SK-N-MC (cell line): ENCODE measurements around the gene RGS10.

ENCODE experiments used
- DNase-seq: peaks from one replicate; pipeline ENCODE4 v3.0.0-alpha.2; 2011; ENCODE audit warnings: low read depth, low spot score
- H3K27ac ChIP-seq: fragments of 200-600 bp; sonication (generic); 2 replicates; pipeline ENCODE4 v1.5.1; 2016; ENCODE audit warnings: mixed run types
- H3K36me3 ChIP-seq: fragments of 200-600 bp; sonication (generic); 2 replicates; pipeline ENCODE4 v1.6.1; 2017; ENCODE audit warnings: antibody characterized with exemption, low read length, mixed read lengths; ENCODE audit not compliant: insufficient read depth
- H3K4me3 ChIP-seq: fragments of 200-600 bp; sonication (generic); 2 replicates; pipeline ENCODE4 v1.5.1; 2016
- H3K9ac ChIP-seq: fragments of 200-600 bp; sonication (generic); 2 replicates; pipeline ENCODE4 v1.8.0; 2017; ENCODE audit warnings: mixed run types, mixed read lengths; ENCODE audit not compliant: insufficient read length
- H3K9me3 ChIP-seq: fragments of 200-600 bp; sonication (generic); 2 replicates; pipeline ENCODE4 v1.6.1; 2017; ENCODE audit warnings: low read depth, mild to moderate bottlenecking, antibody characterized with exemption, low read length, moderate library complexity, mixed read lengths
- EZH2 ChIP-seq: fragments of 200-600 bp; sonication (generic); IDR thresholded peaks from one replicate; pipeline ENCODE4 v1.6.1; 2017; ENCODE audit warnings: antibody characterized with exemption
- POLR2AphosphoS5 ChIP-seq: IDR thresholded peaks from 2 replicates; pipeline ENCODE4 v1.6.1; 2012; ENCODE audit warnings: mild to moderate bottlenecking, low read depth, low read length, borderline replicate concordance

Gene RGS10

GRCh38 chr10:119450606-119451299, 91.8 kb downstream of the RGS10 start:
- Histone ChIP-seq H3K9me3 (no peaks in the 10 kb centered on the region), H3K9ac (no peak overlapping the region), H3K4me3 (no peak overlapping the region), H3K27ac (no peak overlapping the region), H3K36me3 (no peaks in the 10 kb centered on the region)
- no peak for DNase-seq
- TF ChIP-seq EZH2 (no peak), POLR2AphosphoS5 (no peak)
